H1 (cell line): ENCODE results near the gene DHRS7B. TPM values are rescaled to one million over a fixed set of nuclear protein-coding genes. Genes with fewer than 3 reads are reported as not detected.

Experiments used
- CTCF ChIA-PET: fragments of 300-600 bp; sonication (Branson Sonifier 250); formaldehyde crosslinking; loops from one replicate; lab custom pipeline; 2021; ENCODE audit not compliant: partially characterized antibody; lab: Charles Lee
- POLR2A ChIA-PET: fragments of 300-600 bp; sonication (Branson Sonifier 250); formaldehyde crosslinking; loops from one replicate; lab custom pipeline; 2021; ENCODE audit warnings: inconsistent platforms; ENCODE audit not compliant: partially characterized antibody; lab: Charles Lee
- DNase-seq, 2 experiments: peaks; one replicate each; pipeline versions ENCODE4 v3.0.0 to v3.0.0-alpha.2; 2010 to 2022; ENCODE audit warnings: low spot score in 2 of 2, low read depth in 1 of 2, mixed read lengths in 1 of 2
- FAIRE-seq: peaks from 2 replicates; lab custom pipeline; 2011; peaks lifted over from hg19 to GRCh38; lab: Jason Lieb, UNC
- H2AFZ ChIP-seq: 2 replicates; pipeline ENCODE4 v1.8.1; 2012; ENCODE audit warnings: low read length, inconsistent platforms
- H2AK5ac ChIP-seq: 2 replicates; pipeline ENCODE4 v1.6.1; 2013; ENCODE audit warnings: low read depth, low read length
- H2BK120ac ChIP-seq: replicated peaks from 2 replicates; pipeline ENCODE3; 2013; ENCODE audit warnings: low read depth, low read length, inconsistent platforms
- H2BK12ac ChIP-seq: 2 replicates; pipeline ENCODE4 v1.6.1; 2013; ENCODE audit warnings: low read depth, low read length
- H2BK15ac ChIP-seq: 2 replicates; pipeline ENCODE4 v1.6.1; 2013; ENCODE audit warnings: low read length
- H2BK20ac ChIP-seq: 2 replicates; pipeline ENCODE4 v1.6.1; 2013; ENCODE audit warnings: low read length
- H2BK5ac ChIP-seq: 2 replicates; pipeline ENCODE4 v1.6.1; 2013; ENCODE audit warnings: low read depth, low read length
- H3K14ac ChIP-seq: 2 replicates; pipeline ENCODE4 v1.6.1; 2013; ENCODE audit warnings: inconsistent platforms; ENCODE audit not compliant: insufficient read length
- H3K18ac ChIP-seq: 2 replicates; pipeline ENCODE4 v1.6.1; 2013; ENCODE audit warnings: low read length; ENCODE audit errors: extremely low read depth
- H3K23ac ChIP-seq: 2 replicates; pipeline ENCODE4 v1.6.1; 2013; ENCODE audit warnings: inconsistent platforms; ENCODE audit not compliant: insufficient read length
- H3K23me2 ChIP-seq: 2 replicates; pipeline ENCODE4 v1.6.1; 2013; ENCODE audit warnings: low read depth, low read length
- H3K27ac ChIP-seq: 2 replicates; pipeline ENCODE4 v1.6.1; 2011; ENCODE audit warnings: low read depth, low read length, inconsistent platforms
- H3K27me3 ChIP-seq, 4 experiments: replicated peaks in 1 of 4; 1 replicate in 1 of 4; 2 replicates in 3 of 4; pipeline versions ENCODE4 v1.6.1 to v1.8.1; 2011 to 2013; ENCODE audit warnings: low read length in 3 of 4, mild to moderate bottlenecking in 3 of 4, inconsistent platforms in 2 of 4, mixed read lengths in 2 of 4, moderate library complexity in 1 of 4; ENCODE audit not compliant: control insufficient read depth in 3 of 4, insufficient read depth in 3 of 4; ENCODE audit errors: extremely low read depth in 1 of 4
- H3K36me3 ChIP-seq, 4 experiments: 2 replicates each; pipeline versions ENCODE4 v1.6.1 to v1.8.1; 2011 to 2013; ENCODE audit warnings: mild to moderate bottlenecking in 4 of 4, low read length in 3 of 4, moderate library complexity in 2 of 4, control low read depth in 1 of 4, inconsistent platforms in 1 of 4; ENCODE audit not compliant: insufficient read depth in 4 of 4, control insufficient read depth in 2 of 4
- H3K4ac ChIP-seq: replicated peaks from 2 replicates; pipeline ENCODE3; 2013; ENCODE audit warnings: low read length, low read depth, mixed read lengths, inconsistent platforms; ENCODE audit not compliant: insufficient read length
- H3K4me1 ChIP-seq, 4 experiments: replicated peaks in 1 of 4; 1 replicate in 1 of 4; 2 replicates in 3 of 4; pipeline versions ENCODE4 v1.6.1 to v1.8.1; 2011 to 2013; ENCODE audit warnings: low read length in 3 of 4, inconsistent platforms in 2 of 4, mixed read lengths in 1 of 4; ENCODE audit not compliant: insufficient read depth in 4 of 4, control insufficient read depth in 3 of 4
- H3K4me2 ChIP-seq, 2 experiments: 2 replicates each; pipeline versions ENCODE4 v1.6.1 to v1.8.1; 2011 to 2013; ENCODE audit warnings: low read depth in 2 of 2, low read length in 2 of 2, control low read depth in 1 of 2, inconsistent platforms in 1 of 2, mild to moderate bottlenecking in 1 of 2; ENCODE audit not compliant: insufficient read depth in 1 of 2
- H3K4me3 ChIP-seq, 4 experiments: fragments of 200-600, 300-600 bp in 1 of 4; sonication (generic), shearing (Covaris generic), sonication (Bioruptor Twin) in 1 of 4; 2 replicates each; pipeline versions ENCODE4 v1.5.1 to v1.8.1; 2011 to 2016; ENCODE audit warnings: low read length in 4 of 4, low read depth in 3 of 4, control low read depth in 2 of 4, inconsistent platforms in 2 of 4, mild to moderate bottlenecking in 2 of 4, mixed read lengths in 1 of 4, moderate library complexity in 1 of 4; ENCODE audit not compliant: insufficient read depth in 2 of 4; ENCODE audit errors: extremely low read depth in 1 of 4
- H3K56ac ChIP-seq: replicated peaks from 2 replicates; pipeline ENCODE3; 2013; ENCODE audit warnings: low read depth, mild to moderate bottlenecking, mixed read lengths, low read length, inconsistent platforms; ENCODE audit not compliant: insufficient read length
- H3K79me1 ChIP-seq: 2 replicates; pipeline ENCODE4 v1.6.1; 2013; ENCODE audit warnings: low read depth, low read length, control low read depth
- H3K79me2 ChIP-seq, 2 experiments: 2 replicates each; pipeline versions ENCODE4 v1.6.1 to v1.8.1; 2012 to 2013; ENCODE audit warnings: low read length in 2 of 2, mild to moderate bottlenecking in 2 of 2, inconsistent platforms in 1 of 2; ENCODE audit not compliant: insufficient read depth in 2 of 2, control insufficient read depth in 1 of 2
- H3K9ac ChIP-seq, 4 experiments: replicated peaks in 1 of 4; 1 replicate in 1 of 4; 2 replicates in 3 of 4; pipeline versions ENCODE4 v1.6.1 to v1.8.1; 2011 to 2013; ENCODE audit warnings: low read depth in 3 of 4, low read length in 3 of 4, control low read depth in 2 of 4, mild to moderate bottlenecking in 2 of 4, moderate library complexity in 2 of 4, inconsistent platforms in 1 of 4; ENCODE audit errors: extremely low read depth in 1 of 4
- H3K9me3 ChIP-seq, 2 experiments: 2 replicates each; pipeline versions ENCODE4 v1.6.1 to v1.8.1; 2012 to 2013; ENCODE audit warnings: mild to moderate bottlenecking in 2 of 2, moderate library complexity in 2 of 2, control low read depth in 1 of 2, inconsistent platforms in 1 of 2, low read depth in 1 of 2, low read length in 1 of 2, mixed read lengths in 1 of 2; ENCODE audit not compliant: insufficient read depth in 2 of 2
- H4K20me1 ChIP-seq, 2 experiments: replicated peaks in 1 of 2; 2 replicates each; pipeline versions ENCODE3 to v1.8.1; 2011 to 2013; ENCODE audit warnings: inconsistent platforms in 2 of 2, low read length in 2 of 2, mild to moderate bottlenecking in 1 of 2; ENCODE audit not compliant: insufficient read depth in 2 of 2, control insufficient read depth in 1 of 2
- H4K5ac ChIP-seq: 2 replicates; pipeline ENCODE4 v1.6.1; 2013; ENCODE audit warnings: low read length, low read depth, mixed read lengths, inconsistent platforms; ENCODE audit not compliant: insufficient read length
- H4K8ac ChIP-seq: 2 replicates; pipeline ENCODE4 v1.8.0; 2013; ENCODE audit warnings: mild to moderate bottlenecking, moderate library complexity, low read length, inconsistent platforms; ENCODE audit not compliant: insufficient read depth; ENCODE audit errors: extremely low read depth
- H4K91ac ChIP-seq: replicated peaks from 2 replicates; pipeline ENCODE3; 2013; ENCODE audit warnings: low read length, mixed read lengths, inconsistent platforms; ENCODE audit not compliant: insufficient read length
- EZH2 ChIP-seq: fragments of 200-600 bp; sonication (generic); IDR thresholded peaks from 2 replicates; pipeline ENCODE4 v1.7.1; 2012; ENCODE audit warnings: low read depth, mild to moderate bottlenecking, moderate library complexity, low read length, inconsistent platforms; ENCODE audit not compliant: severe bottlenecking
- SP1 ChIP-seq: IDR thresholded peaks from 2 replicates; pipeline ENCODE4 v1.6.1; 2011; ENCODE audit warnings: low read depth, low read length
- WGBS, 2 experiments: shearing (Covaris generic) in 1 of 2; methylation state at CpG; one replicate each; pipeline versions ENCODE4 v1.1.6 to v1.1.7; 2013 to 2015; ENCODE audit warnings: low lambda C conversion rate in 2 of 2, mixed read lengths in 2 of 2, inconsistent platforms in 1 of 2, low coverage in 1 of 2, missing lambda C conversion rate in 1 of 2; ENCODE audit not compliant: insufficient replicate concordance in 2 of 2, insufficient coverage in 1 of 2, insufficient read length in 1 of 2; ENCODE audit errors: extremely low coverage in 1 of 2, missing lambda C conversion rate in 1 of 2; 5-methylcytosine and 5-hydroxymethylcytosine counted together
- polyA plus RNA-seq, 7 experiments: library from polyadenylated mRNA; depleted of rRNA in 3 of 7; stranded (reverse) in 5 of 7; unstranded in 2 of 7; fragments of >200 nt in 5 of 7; fragments of 200-250 nt in 2 of 7; gene quantifications; 1 replicate in 5 of 7; 2 replicates in 1 of 7; 4 replicates in 1 of 7; pipeline versions ENCODE4 v1.2.1 to v1.2.3, GENCODE V29; 2011 to 2013; ENCODE audit warnings: missing spikeins in 2 of 7, mixed read lengths in 2 of 7
- total RNA-seq: library from RNA; stranded (reverse); fragmentation: NEBNext Ultra II Directional; extraction: Animal tissue kit (Norgen Biotek cat#: 25700); gene quantifications from 2 replicates; pipeline ENCODE4 v1.2.1, GENCODE V29; 2021

The DHRS7B gene
- total and polyA plus RNA-seq, 2 of the 8 experiments (the other 6 are each of a cell fraction or from before 2014, with no cell fraction given) = 11.0 to 27.9 TPM

DNA sequence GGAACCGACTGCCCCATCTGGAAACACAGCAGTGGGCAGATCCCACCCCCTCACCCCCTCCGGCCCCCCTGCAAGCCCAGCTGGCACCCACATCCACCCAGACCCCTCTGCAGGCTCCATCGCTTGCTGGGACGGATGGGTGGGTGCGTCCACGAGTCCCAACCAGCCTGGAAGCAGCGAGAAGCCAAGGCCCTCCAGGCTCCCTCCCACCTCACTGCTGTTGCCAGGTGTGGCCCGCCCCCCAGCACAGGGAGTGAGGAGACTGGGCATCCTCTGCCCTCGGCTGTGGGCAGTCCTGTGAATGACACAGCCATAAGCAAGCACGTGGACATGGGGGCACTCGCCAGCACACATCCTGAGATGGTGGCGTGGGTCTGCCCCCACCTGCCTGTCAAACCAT lies 75.7 kb downstream of the DHRS7B start:
- 91% methylated on average over 9 of the region's 12 CpGs; no CpG with 5 or more reads in 1 of the 2 experiments for WGBS, 2 experiments
- H2BK15ac ChIP-seq = no peak overlapping the region
- CTCF ChIA-PET = interaction anchor here (1.3 to 3.6 kb wide), 3 partner anchors 38 to 84 kb away, joined by 4 to 18 read pairs (median 11); no protein-coding TSS in a partner anchor

More for the DNA sequence above, 75.7 kb downstream of the DHRS7B start:
- Histone ChIP-seq H4K5ac (no peak overlapping the region), H3K4me2 (no peak overlapping the region), H2BK12ac (0 out of 2 replicates have a peak overlapping the region, but pooled peaks have one; percentile 27), H3K79me1 (peaks cover 27% of the 10 kb centered on the region), H3K79me2 (peaks cover 9 to 89% of the 10 kb centered on the region in 2 experiments; a peak in 3 of 4 replicates), H2BK20ac (no peak overlapping the region), H2AK5ac (no peak overlapping the region), H2AFZ (no peak overlapping the region), H4K20me1 (peaks cover 31 to 65% of the 10 kb centered on the region in 2 experiments), H4K8ac (no peak overlapping the region; the same call in 1 of the 2 replicates), H3K9me3 (no peaks in the 10 kb centered on the region), H3K23ac (no peak overlapping the region), H3K36me3 (peaks cover 3 to 12% (median 7%) of the 10 kb centered on the region in 4 experiments; a peak in 7 of 8 replicates), H3K56ac (no peak overlapping the region), H3K23me2 (no peaks in the 10 kb centered on the region; the same call in 1 of the 2 replicates), H2BK5ac (no peak overlapping the region; the same call in 1 of the 2 replicates), H3K18ac (no peak overlapping the region; the same call in 1 of the 2 replicates), H3K4me1 (peaks cover 16 to 31% (median 24%) of the 10 kb centered on the region in 4 experiments), H2BK120ac (no peak overlapping the region), H3K27ac (no peak overlapping the region), H3K27me3 (no peaks in the 10 kb centered on the region; a peak in 1 of 7 replicates), H3K14ac (no peak overlapping the region), H3K4ac (no peak overlapping the region), H4K91ac (no peak overlapping the region), H3K9ac (no peak overlapping the region), H3K4me3 (no peak overlapping the region)
- FAIRE-seq (no peak), DNase-seq (no peak)
- TF ChIP-seq EZH2 (no peak), SP1 (no peak)
- POLR2A ChIA-PET = interaction anchor here (1.3 kb wide), 1 partner anchor 9 kb away, joined by 3 read pairs; no protein-coding TSS in a partner anchor
